ENCODE measurements around the gene PNPLA1.
A peak's percentile ranks its signal among the peaks of the same experiment; 100 is the strongest.

Gene PNPLA1

GRCh38 chr6:36266913-36267644, 2.8 kb upstream of the PNPLA1 start:
- Histone ChIP-seq H2AK5ac (ENCODE audit: low read length) (no peak overlapping the region), H3K9ac (ENCODE audit: low read length) (no peak overlapping the region), H3K36me3 (ENCODE audit: control insufficient read depth, insufficient read depth, low read length) (no peaks in the 10 kb centered on the region), H2BK5ac (ENCODE audit: low read length) (no peak overlapping the region), H3K4me3 (ENCODE audit: low read length) (no peak overlapping the region), H3K4ac (ENCODE audit: low read depth, low read length) (no peak overlapping the region), H3K23ac (ENCODE audit: low read length) (no peak overlapping the region), H3K79me2 (ENCODE audit: control insufficient read depth, insufficient read depth, low read length) (no peaks in the 10 kb centered on the region), H3K79me1 (ENCODE audit: low read length) (no peaks in the 10 kb centered on the region), H3K27ac (ENCODE audit: low read depth, low read length) (no peak overlapping the region), H4K8ac (ENCODE audit: low read depth, low read length) (no peak overlapping the region), H3K4me1 (ENCODE audit: control insufficient read depth, low read depth, low read length) (no peaks in the 10 kb centered on the region), H2BK120ac (ENCODE audit: low read depth, low read length) (no peak overlapping the region), H3K4me2 (ENCODE audit: low read length) (no peak overlapping the region), H3K18ac (ENCODE audit: low read length) (no peak overlapping the region), H3K56ac (ENCODE audit: low read length) (no peak overlapping the region), H4K5ac (ENCODE audit: low read length) (no peak overlapping the region), H2BK15ac (replicated peaks; ENCODE audit: low read depth) (no peak overlapping the region), H3K27me3 (ENCODE audit: insufficient read depth, low read length, poor library complexity) (no peaks in the 10 kb centered on the region)
- no CpG with 5 or more reads among the region's 13 CpGs for WGBS (ENCODE audit: extremely low coverage, insufficient coverage, low lambda C conversion rate)
- no peak for DNase-seq

GRCh38 chr6:36267731-36268477, 2.0 kb upstream of the PNPLA1 start:
- no peak overlapping the region for H3K4me2 ChIP-seq (ENCODE audit: low read length)
- no peak overlapping the region for H3K18ac ChIP-seq (ENCODE audit: low read length)
- no peak overlapping the region for H3K56ac ChIP-seq (ENCODE audit: low read length)
- H3K36me3 ChIP-seq (ENCODE audit: control insufficient read depth, insufficient read depth, low read length): no peaks in the 10 kb centered on the region
- H2BK5ac ChIP-seq (ENCODE audit: low read length): no peak overlapping the region
- no peak overlapping the region for H4K8ac ChIP-seq (ENCODE audit: low read depth, low read length)
- H3K4ac ChIP-seq (ENCODE audit: low read depth, low read length): no peak overlapping the region
- H3K9ac ChIP-seq (ENCODE audit: low read length): no peak overlapping the region
- no peaks in the 10 kb centered on the region for H3K4me1 ChIP-seq (ENCODE audit: control insufficient read depth, low read depth, low read length)
- no peaks in the 10 kb centered on the region for H3K27me3 ChIP-seq (ENCODE audit: insufficient read depth, low read length, poor library complexity)
- H2AK5ac ChIP-seq (ENCODE audit: low read length): no peak overlapping the region
- no peak overlapping the region for H2BK120ac ChIP-seq (ENCODE audit: low read depth, low read length)
- H3K79me2 ChIP-seq (ENCODE audit: control insufficient read depth, insufficient read depth, low read length): no peaks in the 10 kb centered on the region
- no peak overlapping the region for H3K4me3 ChIP-seq (ENCODE audit: low read length)
- no peak overlapping the region for H3K23ac ChIP-seq (ENCODE audit: low read length)
- no peaks in the 10 kb centered on the region for H3K79me1 ChIP-seq (ENCODE audit: low read length)
- no peak overlapping the region for H3K27ac ChIP-seq (ENCODE audit: low read depth, low read length)
- no peak overlapping the region for H4K5ac ChIP-seq (ENCODE audit: low read length)
- WGBS (ENCODE audit: extremely low coverage, insufficient coverage, low lambda C conversion rate): no CpG with 5 or more reads among the region's 4 CpGs
- no peak overlapping the region for H2BK15ac ChIP-seq (replicated peaks; ENCODE audit: low read depth)
- DNase-seq: no peak

- no peak overlapping the region for H3K23ac ChIP-seq (ENCODE audit: low read length)
- no peak overlapping the region for H2BK15ac ChIP-seq (replicated peaks; ENCODE audit: low read depth)
- no peak overlapping the region for H3K18ac ChIP-seq (ENCODE audit: low read length)
- H2BK5ac ChIP-seq (ENCODE audit: low read length): no peak overlapping the region
- H3K56ac ChIP-seq (ENCODE audit: low read length): no peak overlapping the region
- no peaks in the 10 kb centered on the region for H3K27me3 ChIP-seq (ENCODE audit: insufficient read depth, low read length, poor library complexity)
- H3K4me2 ChIP-seq (ENCODE audit: low read length): no peak overlapping the region
- H4K5ac ChIP-seq (ENCODE audit: low read length): no peak overlapping the region
- H3K27ac ChIP-seq (ENCODE audit: low read depth, low read length): no peak overlapping the region
- DNase-seq: no peak
- H2BK120ac ChIP-seq (ENCODE audit: low read depth, low read length): no peak overlapping the region
- no peaks in the 10 kb centered on the region for H3K4me1 ChIP-seq (ENCODE audit: control insufficient read depth, low read depth, low read length)
- no peaks in the 10 kb centered on the region for H3K79me2 ChIP-seq (ENCODE audit: control insufficient read depth, insufficient read depth, low read length)
- no peak overlapping the region for H4K8ac ChIP-seq (ENCODE audit: low read depth, low read length)
- H3K79me1 ChIP-seq (ENCODE audit: low read length): no peaks in the 10 kb centered on the region
- no peak overlapping the region for H3K9ac ChIP-seq (ENCODE audit: low read length)
- no peak overlapping the region for H2AK5ac ChIP-seq (ENCODE audit: low read length)
- H3K4me3 ChIP-seq (ENCODE audit: low read length): no peak overlapping the region
- no peak overlapping the region for H3K4ac ChIP-seq (ENCODE audit: low read depth, low read length)
- no peaks in the 10 kb centered on the region for H3K36me3 ChIP-seq (ENCODE audit: control insufficient read depth, insufficient read depth, low read length)
- no CpG with 5 or more reads among the region's 12 CpGs for WGBS (ENCODE audit: extremely low coverage, insufficient coverage, low lambda C conversion rate)
Observed at GRCh38 chr6:36268478-36269275, 1.2 kb upstream of the PNPLA1 start.

GRCh38 chr6:36272234-36272633, 2.4 kb downstream of the PNPLA1 start:
- no peaks in the 10 kb centered on the region for H3K4me1 ChIP-seq (ENCODE audit: control insufficient read depth, low read depth, low read length)
- H2BK5ac ChIP-seq (ENCODE audit: low read length): no peak overlapping the region
- no peak overlapping the region for H3K27ac ChIP-seq (ENCODE audit: low read depth, low read length)
- no peaks in the 10 kb centered on the region for H3K79me2 ChIP-seq (ENCODE audit: control insufficient read depth, insufficient read depth, low read length)
- H3K4me3 ChIP-seq (ENCODE audit: low read length): no peak overlapping the region
- H4K5ac ChIP-seq (ENCODE audit: low read length): no peak overlapping the region
- no peak overlapping the region for H4K8ac ChIP-seq (ENCODE audit: low read depth, low read length)
- WGBS (ENCODE audit: extremely low coverage, insufficient coverage, low lambda C conversion rate): no CpG with 5 or more reads among the region's 8 CpGs
- H3K4me2 ChIP-seq (ENCODE audit: low read length): no peak overlapping the region
- no peak overlapping the region for H3K4ac ChIP-seq (ENCODE audit: low read depth, low read length)
- H3K36me3 ChIP-seq (ENCODE audit: control insufficient read depth, insufficient read depth, low read length): no peaks in the 10 kb centered on the region
- H2BK120ac ChIP-seq (ENCODE audit: low read depth, low read length): no peak overlapping the region
- no peak overlapping the region for H3K9ac ChIP-seq (ENCODE audit: low read length)
- no peaks in the 10 kb centered on the region for H3K79me1 ChIP-seq (ENCODE audit: low read length)
- H3K56ac ChIP-seq (ENCODE audit: low read length): no peak overlapping the region
- H2BK15ac ChIP-seq (replicated peaks; ENCODE audit: low read depth): no peak overlapping the region
- no peak overlapping the region for H3K18ac ChIP-seq (ENCODE audit: low read length)
- DNase-seq: peak; percentile 51
- H3K27me3 ChIP-seq (ENCODE audit: insufficient read depth, low read length, poor library complexity): no peaks in the 10 kb centered on the region
- no peak overlapping the region for H3K23ac ChIP-seq (ENCODE audit: low read length)
- H2AK5ac ChIP-seq (ENCODE audit: low read length): no peak overlapping the region

GRCh38 chr6:36273067-36273466, 3.2 kb downstream of the PNPLA1 start:
- no CpG with 5 or more reads among the region's 5 CpGs for WGBS (ENCODE audit: extremely low coverage, insufficient coverage, low lambda C conversion rate)
- Histone ChIP-seq H3K27me3 (ENCODE audit: insufficient read depth, low read length, poor library complexity) (no peaks in the 10 kb centered on the region), H3K56ac (ENCODE audit: low read length) (no peak overlapping the region)

More at GRCh38 chr6:36273067-36273466, 3.2 kb downstream of the PNPLA1 start:
- Histone ChIP-seq H3K4me2 (ENCODE audit: low read length) (no peak overlapping the region), H2AK5ac (ENCODE audit: low read length) (no peak overlapping the region), H3K79me2 (ENCODE audit: control insufficient read depth, insufficient read depth, low read length) (no peaks in the 10 kb centered on the region), H3K4me1 (ENCODE audit: control insufficient read depth, low read depth, low read length) (no peaks in the 10 kb centered on the region), H3K18ac (ENCODE audit: low read length) (no peak overlapping the region), H3K9ac (ENCODE audit: low read length) (no peak overlapping the region), H3K79me1 (ENCODE audit: low read length) (no peaks in the 10 kb centered on the region), H2BK120ac (ENCODE audit: low read depth, low read length) (no peak overlapping the region), H3K23ac (ENCODE audit: low read length) (peak overlapping the region; percentile 18), H3K36me3 (ENCODE audit: control insufficient read depth, insufficient read depth, low read length) (no peaks in the 10 kb centered on the region), H2BK5ac (ENCODE audit: low read length) (no peak overlapping the region), H3K4me3 (ENCODE audit: low read length) (no peak overlapping the region), H2BK15ac (replicated peaks; ENCODE audit: low read depth) (no peak overlapping the region), H3K27ac (ENCODE audit: low read depth, low read length) (no peak overlapping the region), H4K5ac (ENCODE audit: low read length) (no peak overlapping the region), H3K4ac (ENCODE audit: low read depth, low read length) (no peak overlapping the region), H4K8ac (ENCODE audit: low read depth, low read length) (no peak overlapping the region)
- no peak for DNase-seq

Data from mesendoderm (in vitro differentiated cells).